Measurements from ENCODE around the gene RAB40C.

RAB40C gene

GRCh38 chr16:559411-560203, 30.3 kb upstream of the RAB40C start:
- no peak for DNase-seq

- no peak for DNase-seq
Observed at GRCh38 chr16:560204-560700, 29.6 kb upstream of the RAB40C start, which contains the start of gene PRR35. Gene PRR35, plus strand, starts transcription at chr16:560394. Its CDS starts 2,901 bp downstream, at chr16:563295.

- no peak for DNase-seq
Observed at GRCh38 chr16:560701-561412, 29.0 kb upstream of the RAB40C start.

GRCh38 chr16:561413-561794, 28.5 kb upstream of the RAB40C start:
- no peak for DNase-seq

- DNase-seq = no peak
Observed at GRCh38 chr16:561957-562938, 27.6 kb upstream of the RAB40C start.

- DNase-seq = no peak
Observed at GRCh38 chr16:563072-563644, 26.7 kb upstream of the RAB40C start.

- no peak for DNase-seq
Observed at GRCh38 chr16:564690-565418, 25.0 kb upstream of the RAB40C start.

- DNase-seq = no peak
Observed at GRCh38 chr16:565419-566330, 24.2 kb upstream of the RAB40C start.

GRCh38 chr16:566475-567372, 23.1 kb upstream of the RAB40C start, which contains the start of gene NHLRC4:
Gene NHLRC4, plus strand, starts transcription at chr16:567005. Its CDS starts 1,043 bp downstream, at chr16:568048.
- no peak for DNase-seq

GRCh38 chr16:567373-568256, 22.3 kb upstream of the RAB40C start:
- DNase-seq = no peak

- DNase-seq = no peak
Observed at GRCh38 chr16:568401-569258, 21.2 kb upstream of the RAB40C start.

- DNase-seq = peak in 1 of 2 experiments; percentile 65
Observed at GRCh38 chr16:569445-570254, 20.2 kb upstream of the RAB40C start, which contains the start of gene PIGQ. Gene PIGQ, plus strand, starts transcription at chr16:569968. Its CDS starts 4,107 bp downstream, at chr16:574075.

GRCh38 chr16:572865-573650, 16.8 kb upstream of the RAB40C start:
- DNase-seq = no peak

- DNase-seq = no peak
Observed at GRCh38 chr16:574021-574760, 15.7 kb upstream of the RAB40C start.
